ENCODE data around the gene HS1BP3.

HS1BP3 gene

DNA sequence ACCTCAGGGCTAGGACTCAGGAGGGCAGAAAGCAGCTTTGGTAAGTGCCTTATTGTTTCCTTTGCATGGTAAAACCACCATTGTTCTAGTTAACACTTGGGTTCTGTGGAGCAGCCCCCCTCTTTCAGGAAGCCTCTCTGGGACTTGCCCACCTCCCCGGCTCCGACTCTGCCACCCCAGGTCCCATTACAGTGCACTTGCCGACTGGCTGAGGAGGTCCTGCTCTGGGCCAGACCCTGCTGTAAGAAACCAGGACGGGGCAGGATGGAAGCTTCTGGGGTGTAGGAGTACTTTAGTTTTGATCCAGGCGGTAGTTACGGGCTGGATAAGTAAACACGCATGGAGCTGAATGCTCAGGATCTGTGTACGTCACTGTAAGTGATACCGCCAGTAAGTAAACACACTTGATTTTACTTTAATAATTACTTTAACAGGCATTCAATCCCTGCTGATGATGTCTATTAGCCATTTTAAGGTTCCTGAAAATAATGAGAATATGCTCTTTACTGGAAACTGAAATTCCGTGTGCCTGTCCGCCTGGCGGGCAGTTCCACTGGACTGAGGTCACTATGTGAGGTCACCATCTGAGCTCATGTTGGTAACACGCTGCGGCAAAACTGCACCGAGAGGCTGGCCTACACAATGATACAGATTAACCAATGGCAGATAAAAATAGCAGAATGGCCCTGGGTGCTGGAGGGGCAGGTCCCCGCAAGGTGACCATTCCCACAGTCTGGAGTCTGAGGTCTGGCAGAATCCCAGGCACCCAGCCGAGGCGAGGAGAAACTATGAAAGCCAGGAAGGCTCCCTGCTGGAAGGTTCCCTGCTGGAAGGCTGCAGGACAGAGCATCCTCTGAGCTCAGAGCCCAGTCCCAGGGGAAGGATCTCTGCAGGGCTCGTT, 25.2 kb downstream of the HS1BP3 start:
- H3K79me2 ChIP-seq (ENCODE audit: control insufficient read depth, insufficient read depth, low read length, poor library complexity), result no peaks in the 10 kb centered on the region
- no peak overlapping the region for H4K12ac ChIP-seq (ENCODE audit: low read depth, low read length)
- DNase-seq, result peak in 1 of 2 donors; percentile 22
- peaks cover 24 to 26% of the 10 kb centered on the region in 2 experiments for H3K4me1 ChIP-seq (ENCODE audit: control insufficient read depth in 1 of 2, insufficient read depth in 2 of 2, low read length in 2 of 2)
- WGBS (ENCODE audit: extremely low coverage, insufficient coverage, insufficient read length), result no CpG with 5 or more reads among the region's 19 CpGs
- no peak overlapping the region for H3K9ac ChIP-seq (ENCODE audit: low read length)
- peak overlapping the region; percentile 16 for H3K18ac ChIP-seq (ENCODE audit: low read length)
- H4K8ac ChIP-seq (ENCODE audit: low read depth, low read length), result peak overlapping the region; percentile 14
- H3K4me2 ChIP-seq (ENCODE audit: low read length), result no peak overlapping the region
- H3K14ac ChIP-seq (ENCODE audit: low read length), result peak overlapping the region; percentile 49
- no peaks in the 10 kb centered on the region for H3K9me3 ChIP-seq (ENCODE audit: insufficient read depth, low read depth, low read length)
- H3K36me3 ChIP-seq (ENCODE audit: control insufficient read depth in 1 of 2, insufficient read depth in 2 of 2, low read length in 2 of 2), result peaks cover 12 to 21% of the 10 kb centered on the region in 2 experiments
- peak overlapping the region; percentile 14 for H2BK5ac ChIP-seq (ENCODE audit: low read depth, low read length, poor library complexity)
- peak overlapping the region; percentile 48 for H4K91ac ChIP-seq (ENCODE audit: low read depth, low read length)
- H3K4me3 ChIP-seq (ENCODE audit: low read depth, low read length), result no peak overlapping the region
- no peak overlapping the region for H2BK120ac ChIP-seq (ENCODE audit: insufficient read depth, low read length, poor library complexity)
- H2AFZ ChIP-seq (ENCODE audit: insufficient read depth, low read length, poor library complexity), result no peak overlapping the region
- H2AK5ac ChIP-seq (ENCODE audit: low read length), result no peak overlapping the region
- peaks cover 20% of the 10 kb centered on the region for H3K79me1 ChIP-seq (ENCODE audit: low read length)
- no peak overlapping the region for H3K27ac ChIP-seq (ENCODE audit: low read depth, low read length)
- H2BK12ac ChIP-seq (ENCODE audit: low read length), result peak overlapping the region; percentile 55
- H3K4ac ChIP-seq (ENCODE audit: low read depth, low read length), result no peak overlapping the region
- no peaks in the 10 kb centered on the region for H3K27me3 ChIP-seq (ENCODE audit: insufficient read depth, low read length)
- H3K23ac ChIP-seq (ENCODE audit: low read length), result no peak overlapping the region

GRCh38 chr2:20624884-20625485, 25.9 kb downstream of the HS1BP3 start:
- peak overlapping the region; percentile 49 for H3K14ac ChIP-seq (ENCODE audit: low read length)
- peak overlapping the region; percentile 16 for H3K18ac ChIP-seq (ENCODE audit: low read length)
- H2BK12ac ChIP-seq (ENCODE audit: low read length), result peak overlapping the region; percentile 55
- H3K4me2 ChIP-seq (ENCODE audit: low read length), result no peak overlapping the region
- no peak overlapping the region for H3K4ac ChIP-seq (ENCODE audit: low read depth, low read length)
- H3K4me3 ChIP-seq (ENCODE audit: low read depth, low read length), result no peak overlapping the region
- no peaks in the 10 kb centered on the region for H3K27me3 ChIP-seq (ENCODE audit: insufficient read depth, low read length)
- no peak overlapping the region for H3K27ac ChIP-seq (ENCODE audit: low read depth, low read length)
- peaks cover 16 to 25% of the 10 kb centered on the region in 2 experiments for H3K36me3 ChIP-seq (ENCODE audit: control insufficient read depth in 1 of 2, insufficient read depth in 2 of 2, low read length in 2 of 2)
- H3K79me1 ChIP-seq (ENCODE audit: low read length), result peaks cover 21% of the 10 kb centered on the region
- H3K23ac ChIP-seq (ENCODE audit: low read length), result no peak overlapping the region
- H4K8ac ChIP-seq (ENCODE audit: low read depth, low read length), result peak overlapping the region; percentile 14
- WGBS (ENCODE audit: extremely low coverage, insufficient coverage, insufficient read length), result no CpG with 5 or more reads among the region's 11 CpGs
- peak overlapping the region; percentile 10 for H2AFZ ChIP-seq (ENCODE audit: insufficient read depth, low read length, poor library complexity)
- peak overlapping the region; percentile 37 for H2BK120ac ChIP-seq (ENCODE audit: insufficient read depth, low read length, poor library complexity)
- peak overlapping the region; percentile 48 for H4K91ac ChIP-seq (ENCODE audit: low read depth, low read length)
- peak overlapping the region; percentile 27 for H2AK5ac ChIP-seq (ENCODE audit: low read length)
- H2BK5ac ChIP-seq (ENCODE audit: low read depth, low read length, poor library complexity), result no peak overlapping the region
- peaks cover 30 to 33% of the 10 kb centered on the region in 2 experiments for H3K4me1 ChIP-seq (ENCODE audit: control insufficient read depth in 1 of 2, insufficient read depth in 2 of 2, low read length in 2 of 2)
- no peak overlapping the region for H4K12ac ChIP-seq (ENCODE audit: low read depth, low read length)
- no peaks in the 10 kb centered on the region for H3K79me2 ChIP-seq (ENCODE audit: control insufficient read depth, insufficient read depth, low read length, poor library complexity)
- no peak for DNase-seq
- H3K9ac ChIP-seq (ENCODE audit: low read length), result no peak overlapping the region
- no peaks in the 10 kb centered on the region for H3K9me3 ChIP-seq (ENCODE audit: insufficient read depth, low read depth, low read length)

DNA sequence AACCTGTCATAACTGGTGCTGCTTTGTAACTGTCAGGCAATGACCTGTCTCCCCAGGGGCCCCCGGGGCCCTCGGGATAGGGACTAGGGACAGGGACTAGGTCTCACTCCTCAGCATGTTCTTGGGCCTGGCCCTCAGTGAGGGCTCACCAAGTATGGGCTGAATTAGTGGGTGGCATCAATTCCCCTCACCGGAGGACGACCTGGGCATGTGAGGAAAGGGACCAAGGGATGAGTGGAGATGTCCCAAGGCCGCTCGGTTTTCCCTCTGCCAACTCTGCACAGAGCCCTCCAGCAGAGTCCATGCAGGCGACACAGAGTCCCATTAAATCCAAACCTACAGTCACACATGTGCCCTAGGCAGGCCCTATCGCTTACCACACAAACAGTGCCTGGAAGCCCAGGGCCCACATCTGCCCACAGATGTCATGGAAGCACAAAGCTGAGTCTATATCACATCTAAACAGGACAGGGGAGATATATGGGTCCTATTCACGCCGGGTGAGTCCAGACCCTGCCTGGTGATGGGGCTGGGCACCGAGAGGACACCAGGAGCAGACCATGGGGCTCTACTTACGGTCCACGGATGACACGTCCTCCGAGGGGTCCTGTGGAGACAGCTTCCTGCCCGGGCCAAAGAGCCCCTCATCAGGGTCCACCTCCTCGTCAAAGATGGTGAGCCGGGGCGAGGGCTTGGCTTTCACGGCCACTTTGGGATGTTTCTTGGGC, 26.6 kb downstream of the HS1BP3 start:
- peaks cover 24% of the 10 kb centered on the region for H3K79me1 ChIP-seq (ENCODE audit: low read length)
- no peaks in the 10 kb centered on the region for H3K79me2 ChIP-seq (ENCODE audit: control insufficient read depth, insufficient read depth, low read length, poor library complexity)

GRCh38 chr2:20623741-20624155, 27.1 kb downstream of the HS1BP3 start:
- H2BK12ac ChIP-seq (ENCODE audit: low read length), result peak overlapping the region; percentile 28
- no CpG with 5 or more reads among the region's 7 CpGs for WGBS (ENCODE audit: extremely low coverage, insufficient coverage, insufficient read length)
- H3K23ac ChIP-seq (ENCODE audit: low read length), result no peak overlapping the region

More for the DNA sequence above, 26.6 kb downstream of the HS1BP3 start:
- no peak overlapping the region for H3K4me3 ChIP-seq (ENCODE audit: low read depth, low read length)
- H3K18ac ChIP-seq (ENCODE audit: low read length), result no peak overlapping the region
- H3K27ac ChIP-seq (ENCODE audit: low read depth, low read length), result no peak overlapping the region
- peak overlapping the region; percentile 26 for H2BK12ac ChIP-seq (ENCODE audit: low read length)
- H3K27me3 ChIP-seq (ENCODE audit: insufficient read depth, low read length), result no peaks in the 10 kb centered on the region
- no peak overlapping the region for H4K8ac ChIP-seq (ENCODE audit: low read depth, low read length)
- no peak overlapping the region for H3K14ac ChIP-seq (ENCODE audit: low read length)
- H4K12ac ChIP-seq (ENCODE audit: low read depth, low read length), result no peak overlapping the region
- no peak overlapping the region for H2AFZ ChIP-seq (ENCODE audit: insufficient read depth, low read length, poor library complexity)
- peaks cover 35 to 40% of the 10 kb centered on the region in 2 experiments for H3K4me1 ChIP-seq (ENCODE audit: control insufficient read depth in 1 of 2, insufficient read depth in 2 of 2, low read length in 2 of 2)
- peaks cover 13 to 25% of the 10 kb centered on the region in 2 experiments for H3K36me3 ChIP-seq (ENCODE audit: control insufficient read depth in 1 of 2, insufficient read depth in 2 of 2, low read length in 2 of 2)
- H3K9ac ChIP-seq (ENCODE audit: low read length), result no peak overlapping the region
- H2BK120ac ChIP-seq (ENCODE audit: insufficient read depth, low read length, poor library complexity), result peak overlapping the region; percentile 35
- no peak overlapping the region for H3K4me2 ChIP-seq (ENCODE audit: low read length)
- DNase-seq, result no peak
- peak overlapping the region; percentile 47 for H2AK5ac ChIP-seq (ENCODE audit: low read length)
- no peak overlapping the region for H3K23ac ChIP-seq (ENCODE audit: low read length)
- H4K91ac ChIP-seq (ENCODE audit: low read depth, low read length), result peak overlapping the region; percentile 36
- H2BK5ac ChIP-seq (ENCODE audit: low read depth, low read length, poor library complexity), result no peak overlapping the region
- WGBS (ENCODE audit: extremely low coverage, insufficient coverage, insufficient read length), result no CpG with 5 or more reads among the region's 20 CpGs
- no peaks in the 10 kb centered on the region for H3K9me3 ChIP-seq (ENCODE audit: insufficient read depth, low read depth, low read length)
- no peak overlapping the region for H3K4ac ChIP-seq (ENCODE audit: low read depth, low read length)

More at GRCh38 chr2:20623741-20624155, 27.1 kb downstream of the HS1BP3 start:
- Histone ChIP-seq H4K12ac (ENCODE audit: low read depth, low read length) (no peak overlapping the region), H3K36me3 (ENCODE audit: control insufficient read depth in 1 of 2, insufficient read depth in 2 of 2, low read length in 2 of 2) (peaks cover 13 to 26% of the 10 kb centered on the region in 2 experiments), H3K14ac (ENCODE audit: low read length) (peak overlapping the region; percentile 28), H3K9me3 (ENCODE audit: insufficient read depth, low read depth, low read length) (no peaks in the 10 kb centered on the region), H3K79me2 (ENCODE audit: control insufficient read depth, insufficient read depth, low read length, poor library complexity) (no peaks in the 10 kb centered on the region), H3K79me1 (ENCODE audit: low read length) (peaks cover 26% of the 10 kb centered on the region), H2BK120ac (ENCODE audit: insufficient read depth, low read length, poor library complexity) (peak overlapping the region; percentile 35), H3K4ac (ENCODE audit: low read depth, low read length) (no peak overlapping the region), H4K91ac (ENCODE audit: low read depth, low read length) (peak overlapping the region; percentile 34), H3K18ac (ENCODE audit: low read length) (no peak overlapping the region), H3K4me1 (ENCODE audit: control insufficient read depth in 1 of 2, insufficient read depth in 2 of 2, low read length in 2 of 2) (peaks cover 35 to 43% of the 10 kb centered on the region in 2 experiments), H3K4me3 (ENCODE audit: low read depth, low read length) (no peak overlapping the region), H2AK5ac (ENCODE audit: low read length) (peak overlapping the region; percentile 37), H3K4me2 (ENCODE audit: low read length) (no peak overlapping the region), H2AFZ (ENCODE audit: insufficient read depth, low read length, poor library complexity) (no peak overlapping the region), H3K9ac (ENCODE audit: low read length) (no peak overlapping the region), H3K27ac (ENCODE audit: low read depth, low read length) (no peak overlapping the region), H2BK5ac (ENCODE audit: low read depth, low read length, poor library complexity) (peak overlapping the region; percentile 12), H3K27me3 (ENCODE audit: insufficient read depth, low read length) (no peaks in the 10 kb centered on the region), H4K8ac (ENCODE audit: low read depth, low read length) (peak overlapping the region; percentile 39)
- DNase-seq, result no peak
